Effector CD4-positive, alpha-beta T cell (primary cell): ENCODE data around the gene APOB.

Experiments
- DNase-seq: peaks from one replicate; pipeline ENCODE4 v3.0.0-alpha.2; 2020

Gene APOB

GRCh38 chr2:21047141-21048009 is 3.5 kb upstream of the APOB start:
- no peak for DNase-seq

GRCh38 chr2:21046506-21046905 is 2.6 kb upstream of the APOB start:
- DNase-seq = no peak

GRCh38 chr2:21044694-21045371 is 960 bp upstream of the APOB start:
- no peak for DNase-seq

- DNase-seq = peak; percentile 27
Measured at GRCh38 chr2:21042958-21043743, 722 bp downstream of the APOB start.

GRCh38 chr2:21042708-21042957 is 1.2 kb downstream of the APOB start:
- DNase-seq = no peak

GRCh38 chr2:21041943-21042707 is 1.7 kb downstream of the APOB start:
- no peak for DNase-seq

- DNase-seq = no peak
Measured at GRCh38 chr2:21041462-21041861, 2.4 kb downstream of the APOB start.

GRCh38 chr2:21040468-21041377 is 3.1 kb downstream of the APOB start:
- no peak for DNase-seq

- no peak for DNase-seq
Measured at GRCh38 chr2:21039979-21040467, 3.9 kb downstream of the APOB start.

GRCh38 chr2:21039080-21039556 is 4.8 kb downstream of the APOB start:
- DNase-seq = no peak

- DNase-seq = no peak
Measured at GRCh38 chr2:21038403-21039073, 5.3 kb downstream of the APOB start.

GRCh38 chr2:21037671-21038108 is 6.2 kb downstream of the APOB start:
- no peak for DNase-seq

GRCh38 chr2:21036708-21037670 is 6.9 kb downstream of the APOB start:
- DNase-seq = no peak

- no peak for DNase-seq
Measured at GRCh38 chr2:21035974-21036707, 7.7 kb downstream of the APOB start.

- no peak for DNase-seq
Measured at GRCh38 chr2:21035282-21035973, 8.4 kb downstream of the APOB start.

- DNase-seq = no peak
Measured at GRCh38 chr2:21034972-21035279, 8.9 kb downstream of the APOB start.

- DNase-seq = no peak
Measured at GRCh38 chr2:21034156-21034971, 9.5 kb downstream of the APOB start.
